GM21528 (cell line): Measurements from ENCODE around the gene OR52N2.
A peak's percentile ranks its signal among the peaks of the same experiment; 100 is the strongest.

Experiments
- ATAC-seq: cut with Tn5 transposase; IDR thresholded peaks from one replicate; pipeline ENCODE4 v1.9.1; 2021; ENCODE audit warnings: mild to moderate bottlenecking, moderate library complexity; ENCODE audit not compliant: unreplicated experiment, low FRiP score

OR52N2 gene

GRCh38 chr11:5808500-5809121, at the start of gene OR52N2:
Gene OR52N2 (plus strand): TSS chr11:5808924. CDS start chr11:5820336, 11,412 bp downstream.
- peak; percentile 93 for ATAC-seq

- ATAC-seq, result no peak
Measured at GRCh38 chr11:5767056-5767455, 41.7 kb upstream of the OR52N2 start.

- no peak for ATAC-seq
Measured at GRCh38 chr11:5783255-5783654, 25.5 kb upstream of the OR52N2 start, which contains the start of gene OR52N5. Gene OR52N5 (minus strand): TSS chr11:5783355. CDS start chr11:5778634, 4,721 bp downstream.

GRCh38 chr11:5791165-5791564, 17.6 kb upstream of the OR52N2 start, which contains the start of gene OR52N1:
Gene OR52N1 (minus strand): TSS chr11:5791265. CDS start chr11:5788816, 2,449 bp downstream.
- no peak for ATAC-seq

GRCh38 chr11:5796541-5796940, 12.2 kb upstream of the OR52N2 start:
- no peak for ATAC-seq

GRCh38 chr11:5803982-5804381, 4.7 kb upstream of the OR52N2 start:
- ATAC-seq, result no peak

- no peak for ATAC-seq
Measured at GRCh38 chr11:5807580-5807979, 1.1 kb upstream of the OR52N2 start.

GRCh38 chr11:5809122-5809519, 397 bp downstream of the OR52N2 start:
- peak; percentile 30 for ATAC-seq

- ATAC-seq, result no peak
Measured at GRCh38 chr11:5809905-5810795, 1.4 kb downstream of the OR52N2 start.

- ATAC-seq, result no peak
Measured at GRCh38 chr11:5815534-5815933, 6.8 kb downstream of the OR52N2 start.

- peak; percentile 67 for ATAC-seq
Measured at GRCh38 chr11:5818245-5818886, 9.6 kb downstream of the OR52N2 start.

- ATAC-seq, result no peak
Measured at GRCh38 chr11:5831196-5831829, 22.6 kb downstream of the OR52N2 start.

- no peak for ATAC-seq
Measured at GRCh38 chr11:5833446-5833845, 24.7 kb downstream of the OR52N2 start.

- no peak for ATAC-seq
Measured at GRCh38 chr11:5837695-5838094, 29.0 kb downstream of the OR52N2 start.

GRCh38 chr11:5841797-5842196, 33.1 kb downstream of the OR52N2 start, which contains the start of gene OR52E6:
Gene OR52E6 (minus strand): TSS chr11:5841897. CDS start chr11:5841897, 0 bp downstream.
- no peak for ATAC-seq

- no peak for ATAC-seq
Measured at GRCh38 chr11:5846701-5847100, 38.0 kb downstream of the OR52N2 start.

GRCh38 chr11:5847711-5848110, 39.0 kb downstream of the OR52N2 start:
- ATAC-seq, result no peak

- no peak for ATAC-seq
Measured at GRCh38 chr11:5851002-5851401, 42.3 kb downstream of the OR52N2 start.

- no peak for ATAC-seq
Measured at GRCh38 chr11:5857590-5857989, 48.9 kb downstream of the OR52N2 start, which contains the start of gene OR52E8. Gene OR52E8 (minus strand): TSS chr11:5857690. CDS start chr11:5857690, 0 bp downstream.

GRCh38 chr11:5865826-5866225, 57.1 kb downstream of the OR52N2 start:
- no peak for ATAC-seq
